Stimulated activated naive B cell treated with anti-CD40 and anti-IgM and Interleukin-4, amounts not matched to agents 10 μg/mL and 1 μg/mL and 100 μg/mL, for 72 hours (primary cell): ENCODE measurements around the gene ADM2.
A peak's percentile ranks its signal among the peaks of the same experiment; 100 is the strongest.

Source experiments
- ATAC-seq, 2 donors: fragments of 150-1000 bp; cut with Tn5 transposase; replicated peaks; 2 replicates each; pipeline ENCODE4 v1.10.0; 2021; ENCODE audit warnings: moderate library complexity in 1 of 2
- DNase-seq: peaks from one replicate; pipeline ENCODE4 v3.0.0; 2021
- H3K27ac Mint-ChIP-seq: one replicate; pipeline ENCODE4 v1.8.0; 2022; ENCODE audit warnings: mild to moderate bottlenecking, mixed read lengths
- H3K27me3 Mint-ChIP-seq, 2 donors: one replicate each; pipeline ENCODE4 v1.8.0; 2022; ENCODE audit warnings: mixed read lengths in 2 of 2
- H3K36me3 Mint-ChIP-seq, 2 donors: one replicate each; pipeline ENCODE4 v1.8.0; 2022; ENCODE audit warnings: mixed read lengths in 2 of 2, mild to moderate bottlenecking in 1 of 2
- H3K4me1 Mint-ChIP-seq, 2 donors: one replicate each; pipeline ENCODE4 v1.8.0; 2022; ENCODE audit warnings: mixed read lengths in 2 of 2, mild to moderate bottlenecking in 1 of 2
- H3K4me3 Mint-ChIP-seq, 2 donors: one replicate each; pipeline ENCODE4 v1.8.0; 2022; ENCODE audit warnings: mild to moderate bottlenecking in 2 of 2, mixed read lengths in 2 of 2, moderate library complexity in 1 of 2
- H3K9me3 Mint-ChIP-seq, 2 donors: one replicate each; pipeline ENCODE4 v1.8.0; 2022; ENCODE audit warnings: mixed read lengths in 2 of 2, mild to moderate bottlenecking in 1 of 2

Gene ADM2

DNA sequence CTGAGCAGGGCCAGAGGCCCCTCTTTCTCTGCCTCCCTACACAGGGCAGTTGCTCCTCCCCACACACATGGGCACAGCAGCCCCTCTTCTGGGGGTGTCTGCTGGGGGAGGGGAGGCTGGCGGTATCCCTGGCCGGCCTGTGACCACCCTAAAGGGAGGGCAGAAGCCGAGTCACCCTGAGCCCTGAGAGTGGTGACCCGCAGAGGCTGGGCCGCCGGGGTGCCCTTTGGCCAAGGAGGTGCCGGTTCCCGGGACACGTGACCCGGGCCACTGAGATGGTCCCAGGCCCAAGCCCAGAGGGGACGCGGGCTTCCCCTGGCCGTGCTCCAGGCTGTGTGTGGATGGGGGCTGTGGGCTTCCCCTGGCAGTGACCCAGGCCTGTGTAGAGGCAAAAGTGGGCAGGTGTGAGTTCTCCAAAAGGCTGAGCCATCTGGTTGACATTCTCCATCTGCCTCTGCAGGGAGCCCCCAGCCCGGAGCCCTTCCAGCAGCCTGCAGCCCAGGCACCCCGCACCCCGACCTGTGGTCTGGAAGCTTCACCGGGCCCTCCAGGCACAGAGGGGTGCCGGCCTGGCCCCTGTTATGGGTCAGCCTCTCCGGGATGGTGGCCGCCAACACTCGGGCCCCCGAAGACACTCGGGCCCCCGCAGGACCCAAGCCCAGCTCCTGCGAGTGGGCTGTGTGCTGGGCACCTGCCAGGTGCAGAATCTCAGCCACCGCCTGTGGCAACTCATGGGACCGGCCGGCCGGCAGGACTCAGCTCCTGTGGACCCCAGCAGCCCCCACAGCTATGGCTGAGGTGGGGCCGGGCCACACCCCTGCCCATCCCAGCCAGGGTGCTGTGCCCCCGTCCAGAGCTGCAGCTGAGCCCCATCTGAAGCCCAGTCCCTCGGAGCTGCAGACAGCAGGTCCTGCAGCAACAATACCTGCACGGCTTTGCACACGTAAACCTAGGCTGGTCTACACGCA is 1.0 kb downstream of the ADM2 start:
- peak; percentile 9 to 10 for ATAC-seq
- no peak for DNase-seq
- Mint-ChIP-seq H3K27me3 (peaks cover 9 to 15% of the 10 kb centered on the region in 2 donors), H3K36me3 (no peaks in the 10 kb centered on the region), H3K9me3 (no peaks in the 10 kb centered on the region), H3K27ac (peak overlapping the region; percentile 56), H3K4me3 (peak overlapping the region; percentile 73 to 78), H3K4me1 (peaks cover 5 to 11% of the 10 kb centered on the region in 2 donors)

DNA sequence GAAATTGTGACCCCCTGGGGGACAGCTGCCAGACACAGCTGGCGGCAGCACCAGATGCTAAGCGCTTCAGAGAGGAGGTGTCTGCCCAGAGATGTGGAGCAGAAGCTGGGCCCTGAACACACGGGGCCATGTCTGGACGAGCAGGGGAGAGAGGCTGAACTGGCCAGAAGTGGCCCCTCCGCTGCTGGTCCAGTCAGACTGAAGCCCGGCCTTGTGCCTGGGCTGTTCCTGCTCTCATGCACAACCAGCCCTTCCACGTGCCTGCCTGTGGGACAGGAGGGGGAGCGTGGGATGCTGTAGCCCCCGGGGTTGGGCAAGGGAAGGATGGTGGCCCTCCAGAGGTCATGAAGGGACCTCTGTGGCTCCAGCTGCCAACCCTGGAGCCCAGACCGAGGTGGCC is 1.8 kb downstream of the ADM2 start:
- H3K4me1 Mint-ChIP-seq = peaks cover 5 to 11% of the 10 kb centered on the region in 2 donors
- peaks cover 9 to 15% of the 10 kb centered on the region in 2 donors for H3K27me3 Mint-ChIP-seq
- no peaks in the 10 kb centered on the region for H3K36me3 Mint-ChIP-seq
- ATAC-seq (no peak), DNase-seq (no peak)
- no peaks in the 10 kb centered on the region for H3K9me3 Mint-ChIP-seq
- H3K4me3 Mint-ChIP-seq = peak overlapping the region in 1 of 2 donors; percentile 16
- H3K27ac Mint-ChIP-seq = peak overlapping the region; percentile 14

DNA sequence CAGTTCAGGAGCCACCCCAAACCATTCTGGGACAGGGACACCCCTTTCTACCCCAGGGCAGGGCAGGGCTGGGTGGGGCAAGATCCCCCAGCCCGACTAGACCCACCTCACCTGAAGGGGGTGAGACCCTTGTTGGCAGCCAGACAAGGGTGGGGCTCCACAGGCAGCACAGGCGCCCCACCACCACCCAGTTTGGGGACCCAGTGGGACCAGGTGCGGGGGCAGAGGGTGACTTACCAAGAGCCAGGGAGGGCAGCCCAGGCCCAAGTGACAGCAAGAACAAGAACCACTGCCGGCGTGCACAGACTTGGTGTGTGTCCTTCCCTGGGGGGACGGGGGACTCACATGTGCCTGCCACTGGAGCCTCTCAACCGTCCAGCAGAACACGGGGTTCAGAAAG is 2.2 kb downstream of the ADM2 start:
- ATAC-seq (no peak), DNase-seq (no peak)
- H3K9me3 Mint-ChIP-seq = no peaks in the 10 kb centered on the region
- H3K27ac Mint-ChIP-seq = no peak overlapping the region
- no peak overlapping the region for H3K4me3 Mint-ChIP-seq
- peaks cover 8 to 15% of the 10 kb centered on the region in 2 donors for H3K27me3 Mint-ChIP-seq
- no peaks in the 10 kb centered on the region for H3K36me3 Mint-ChIP-seq
- peaks cover 5 to 11% of the 10 kb centered on the region in 2 donors for H3K4me1 Mint-ChIP-seq

DNA sequence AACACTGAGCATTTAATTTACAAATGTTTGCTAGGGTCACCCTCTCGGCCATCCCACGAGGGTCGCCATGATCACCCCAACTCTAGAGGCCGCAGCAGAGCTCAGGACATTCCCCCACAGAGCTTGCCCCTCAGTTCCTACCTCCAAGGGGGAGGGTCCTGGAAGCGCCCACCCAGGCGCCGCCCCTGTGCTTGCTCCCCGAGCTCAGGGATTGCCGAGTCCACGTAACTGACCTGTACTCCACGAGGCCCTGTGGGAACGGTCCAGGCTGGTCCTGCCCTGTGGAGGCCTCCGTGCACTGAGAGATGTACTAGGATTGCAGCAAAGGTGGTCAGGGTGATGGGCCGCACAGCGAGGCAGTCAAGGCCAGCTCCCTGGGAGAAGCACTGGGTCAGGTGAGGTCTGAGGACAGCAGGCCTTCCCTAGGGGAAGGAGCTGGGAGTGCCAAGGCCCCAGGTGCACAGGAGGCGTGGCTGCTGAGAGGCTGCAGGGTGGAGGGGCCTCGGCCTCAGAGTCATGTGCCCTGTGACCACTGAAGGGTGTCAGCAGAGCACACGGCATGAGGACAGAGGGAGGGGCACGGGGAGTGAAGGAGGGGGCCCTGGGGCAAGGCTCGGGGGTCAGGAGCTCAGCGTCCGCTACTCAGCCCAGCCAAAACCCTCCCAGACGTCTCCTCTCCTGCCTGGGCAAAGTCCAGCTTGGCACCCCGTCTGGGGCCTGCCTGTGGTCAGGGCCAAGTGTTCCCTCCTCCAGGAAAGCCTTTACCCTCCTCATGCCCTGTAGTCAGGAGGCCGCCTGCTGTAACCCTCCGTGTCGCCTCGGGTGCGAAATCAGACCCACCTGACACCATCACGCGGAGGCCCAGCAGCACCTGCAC is 2.9 kb downstream of the ADM2 start:
- Mint-ChIP-seq H3K4me3 (no peak overlapping the region), H3K4me1 (peaks cover 5 to 11% of the 10 kb centered on the region in 2 donors), H3K9me3 (no peaks in the 10 kb centered on the region), H3K27ac (no peak overlapping the region), H3K27me3 (peaks cover 5 to 15% of the 10 kb centered on the region in 2 donors), H3K36me3 (no peaks in the 10 kb centered on the region)
- DNase-seq (no peak), ATAC-seq (no peak)

DNA sequence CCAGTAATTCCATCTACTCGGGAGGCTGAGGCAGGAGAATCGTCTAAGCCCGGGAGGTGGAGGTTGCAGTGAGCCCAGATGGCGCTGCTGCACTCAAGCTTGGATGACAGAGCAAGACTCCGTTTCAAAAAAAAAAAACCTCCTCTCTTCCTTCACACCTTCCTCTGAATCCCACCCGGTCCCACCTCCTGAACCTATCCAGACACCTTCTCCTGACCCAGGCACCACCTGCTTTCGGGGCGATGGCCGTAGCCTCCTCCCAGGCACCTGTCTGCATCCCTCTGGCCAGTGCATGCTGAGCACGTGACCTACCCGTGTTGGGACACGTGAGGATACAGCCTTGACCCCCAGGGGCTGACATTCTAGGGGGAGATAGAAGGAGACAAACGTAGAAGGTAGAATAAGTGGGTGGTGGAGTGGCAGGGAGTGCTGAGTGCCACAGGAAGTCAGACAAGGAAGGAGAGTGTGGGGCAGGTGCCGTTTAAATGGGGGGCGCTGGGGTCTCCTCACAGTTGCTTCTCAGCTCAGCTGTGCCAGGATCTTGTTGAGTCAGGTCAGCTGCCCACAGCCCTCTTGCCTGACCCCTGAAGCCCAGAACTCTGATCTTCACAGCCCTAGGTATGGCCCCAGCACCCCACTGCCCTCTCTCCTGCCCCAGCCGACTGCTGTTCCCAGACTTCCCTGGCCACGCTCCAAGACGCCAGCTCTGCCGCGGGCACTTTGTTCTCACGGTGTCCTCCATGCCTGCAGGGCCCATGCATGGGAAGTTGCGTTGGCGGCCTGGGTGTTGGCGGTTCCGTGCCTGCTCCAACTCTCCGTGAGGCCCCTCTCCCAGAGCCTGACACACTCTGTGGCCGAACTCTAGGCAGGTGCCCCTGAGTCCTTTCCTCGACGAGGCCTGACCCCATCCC is 4.1 kb downstream of the ADM2 start:
- Mint-ChIP-seq H3K36me3 (no peaks in the 10 kb centered on the region), H3K27me3 (peaks cover under 1 to 4% of the 10 kb centered on the region in 2 donors), H3K27ac (no peak overlapping the region), H3K9me3 (no peaks in the 10 kb centered on the region), H3K4me1 (peaks cover 7% of the 10 kb centered on the region in 2 donors), H3K4me3 (no peak overlapping the region)
- ATAC-seq = no peak
- DNase-seq = no peak

DNA sequence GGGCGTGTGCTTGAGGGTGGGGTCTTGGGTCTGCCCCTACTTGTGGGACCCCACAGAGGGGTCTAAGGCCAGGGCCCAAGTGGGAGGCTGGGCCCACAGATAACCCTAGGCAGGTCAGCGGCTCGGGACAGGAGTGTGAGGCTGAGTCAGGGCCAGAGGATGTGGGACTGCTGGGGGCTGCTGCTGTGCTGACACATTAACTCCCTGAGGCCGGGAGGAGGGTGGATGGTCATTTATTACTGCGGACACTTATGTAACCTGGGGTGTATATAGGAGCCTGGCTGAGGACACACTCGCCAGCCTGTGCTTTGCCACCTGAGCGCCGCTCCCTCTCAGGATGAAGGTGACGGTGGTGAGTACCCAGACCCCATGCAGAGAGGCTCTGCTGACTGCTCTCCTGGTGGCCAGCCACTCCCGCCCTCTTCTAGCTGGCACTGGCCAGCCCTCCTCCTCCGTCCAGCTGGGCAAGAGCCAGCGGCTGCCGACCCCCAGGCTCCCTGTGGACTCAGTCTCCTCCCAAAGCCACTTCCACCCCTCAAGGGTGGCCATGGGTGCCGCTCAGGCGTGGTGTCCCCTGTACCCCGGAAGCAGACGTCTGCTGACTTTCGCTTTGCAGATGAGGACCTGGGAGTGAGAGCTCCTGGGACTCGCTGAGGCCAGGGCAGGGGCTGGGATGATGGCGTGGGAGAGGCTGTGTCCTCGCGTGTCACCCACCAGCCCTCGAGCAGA is 5.4 kb downstream of the ADM2 start, which contains the start of gene MIOX:
Gene MIOX (plus strand): TSS at position 299 of the 729 bp plus-strand sequence. CDS start 39 bp downstream, at position 338.
- H3K4me3 Mint-ChIP-seq = no peak within 1 kb of the TSS
- no peaks in the 10 kb centered on the region for H3K27me3 Mint-ChIP-seq
- H3K9me3 Mint-ChIP-seq = no peaks in the 10 kb centered on the region
- H3K4me1 Mint-ChIP-seq = peaks cover 14 to 15% of the 10 kb centered on the region in 2 donors
- H3K27ac Mint-ChIP-seq = no peak within 1 kb of the TSS
- DNase-seq (no peak), ATAC-seq (no peak)
- no peaks in the 10 kb centered on the region for H3K36me3 Mint-ChIP-seq

DNA sequence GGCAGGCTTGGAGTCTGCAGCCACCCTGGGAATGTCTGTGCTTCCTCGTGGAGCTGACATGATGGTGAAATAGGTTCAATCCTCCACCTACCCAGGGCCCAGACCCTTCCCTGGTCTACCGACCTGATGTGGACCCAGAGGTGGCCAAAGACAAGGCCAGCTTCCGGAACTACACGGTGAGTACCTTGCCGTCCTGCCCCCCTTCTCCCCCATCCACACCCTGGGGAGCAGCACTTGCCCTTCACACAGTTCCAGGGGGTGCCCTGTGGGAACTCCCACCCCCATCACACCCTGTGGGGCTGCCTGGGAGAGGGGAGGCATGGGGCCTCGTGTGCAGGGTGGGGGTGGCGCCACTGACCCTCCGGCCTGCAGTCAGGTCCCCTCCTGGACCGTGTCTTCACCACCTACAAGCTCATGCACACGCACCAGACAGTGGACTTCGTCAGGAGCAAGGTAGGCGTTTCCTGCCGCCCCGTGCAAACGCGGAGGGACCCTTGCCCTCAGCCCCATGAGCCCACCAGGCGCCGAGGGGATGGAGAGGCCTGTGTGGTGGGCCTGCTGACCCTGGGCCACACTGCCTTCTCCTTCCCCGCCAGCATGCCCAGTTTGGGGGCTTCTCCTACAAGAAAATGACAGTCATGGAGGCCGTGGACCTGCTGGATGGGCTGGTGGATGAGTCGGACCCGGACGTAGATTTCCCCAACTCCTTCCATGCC is 6.1 kb downstream of the ADM2 start:
- no peak overlapping the region for H3K27ac Mint-ChIP-seq
- H3K27me3 Mint-ChIP-seq = no peaks in the 10 kb centered on the region
- H3K9me3 Mint-ChIP-seq = no peaks in the 10 kb centered on the region
- no peaks in the 10 kb centered on the region for H3K36me3 Mint-ChIP-seq
- DNase-seq (no peak), ATAC-seq (no peak)
- H3K4me1 Mint-ChIP-seq = peaks cover 9 to 12% of the 10 kb centered on the region in 2 donors
- no peak overlapping the region for H3K4me3 Mint-ChIP-seq

DNA sequence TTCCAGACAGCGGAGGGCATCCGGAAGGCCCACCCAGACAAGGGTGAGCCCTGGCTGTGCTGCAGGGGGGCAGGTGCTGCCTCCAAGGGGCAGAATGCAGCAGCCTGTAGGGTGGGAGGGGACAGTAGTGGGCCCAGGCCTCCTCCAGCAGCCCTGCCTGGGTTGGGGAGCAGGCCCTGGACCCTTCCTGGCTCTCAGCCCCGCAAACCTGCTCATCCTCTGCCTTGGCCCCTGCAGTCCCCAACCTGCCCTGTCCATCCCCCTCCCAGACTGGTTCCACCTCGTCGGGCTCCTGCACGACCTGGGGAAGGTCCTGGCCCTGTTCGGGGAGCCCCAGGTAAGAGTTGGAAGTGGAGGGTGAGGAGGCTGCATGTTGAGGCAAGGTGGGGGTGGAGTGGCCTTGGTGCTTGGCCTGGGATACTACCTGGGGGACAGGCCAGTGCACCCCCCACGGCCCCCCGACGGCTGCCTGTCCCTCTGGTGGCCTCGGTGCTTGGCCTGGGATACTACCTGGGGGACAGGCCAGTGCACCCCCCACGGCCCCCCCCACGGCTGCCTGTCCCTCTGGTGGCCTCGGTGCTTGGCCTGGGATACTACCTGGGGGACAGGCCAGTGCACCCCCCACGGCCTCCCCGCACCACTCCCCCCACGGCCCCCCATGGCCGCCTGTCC is 6.8 kb downstream of the ADM2 start:
- H3K4me1 Mint-ChIP-seq = peaks cover 9 to 12% of the 10 kb centered on the region in 2 donors

DNA sequence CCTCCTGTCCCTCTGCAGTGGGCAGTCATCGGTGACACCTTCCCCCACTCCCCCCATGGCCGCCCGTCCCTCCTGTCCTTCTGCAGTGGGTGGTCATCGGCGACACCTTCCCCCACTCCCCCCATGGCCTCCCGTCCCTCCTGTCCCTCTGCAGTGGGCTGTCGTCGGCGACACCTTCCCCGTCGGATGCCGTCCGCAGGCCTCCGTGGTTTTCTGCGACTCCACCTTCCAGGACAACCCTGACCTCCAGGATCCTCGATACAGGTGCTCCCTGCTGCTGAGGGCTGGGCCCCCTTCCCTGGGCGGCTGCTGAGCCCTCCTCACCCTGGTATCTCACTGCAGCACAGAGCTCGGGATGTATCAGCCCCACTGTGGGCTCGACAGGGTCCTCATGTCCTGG is 7.5 kb downstream of the ADM2 start:
- DNase-seq (no peak), ATAC-seq (no peak)
- Mint-ChIP-seq H3K27me3 (no peaks in the 10 kb centered on the region), H3K4me1 (peaks cover 9 to 12% of the 10 kb centered on the region in 2 donors), H3K36me3 (no peaks in the 10 kb centered on the region), H3K9me3 (no peaks in the 10 kb centered on the region), H3K27ac (no peak overlapping the region), H3K4me3 (no peak overlapping the region)

More for the DNA sequence above, 6.8 kb downstream of the ADM2 start:
- H3K4me3 Mint-ChIP-seq = no peak overlapping the region
- H3K27ac Mint-ChIP-seq = no peak overlapping the region
- ATAC-seq = no peak
- H3K9me3 Mint-ChIP-seq = no peaks in the 10 kb centered on the region
- no peak for DNase-seq
- no peaks in the 10 kb centered on the region for H3K27me3 Mint-ChIP-seq
- no peaks in the 10 kb centered on the region for H3K36me3 Mint-ChIP-seq

DNA sequence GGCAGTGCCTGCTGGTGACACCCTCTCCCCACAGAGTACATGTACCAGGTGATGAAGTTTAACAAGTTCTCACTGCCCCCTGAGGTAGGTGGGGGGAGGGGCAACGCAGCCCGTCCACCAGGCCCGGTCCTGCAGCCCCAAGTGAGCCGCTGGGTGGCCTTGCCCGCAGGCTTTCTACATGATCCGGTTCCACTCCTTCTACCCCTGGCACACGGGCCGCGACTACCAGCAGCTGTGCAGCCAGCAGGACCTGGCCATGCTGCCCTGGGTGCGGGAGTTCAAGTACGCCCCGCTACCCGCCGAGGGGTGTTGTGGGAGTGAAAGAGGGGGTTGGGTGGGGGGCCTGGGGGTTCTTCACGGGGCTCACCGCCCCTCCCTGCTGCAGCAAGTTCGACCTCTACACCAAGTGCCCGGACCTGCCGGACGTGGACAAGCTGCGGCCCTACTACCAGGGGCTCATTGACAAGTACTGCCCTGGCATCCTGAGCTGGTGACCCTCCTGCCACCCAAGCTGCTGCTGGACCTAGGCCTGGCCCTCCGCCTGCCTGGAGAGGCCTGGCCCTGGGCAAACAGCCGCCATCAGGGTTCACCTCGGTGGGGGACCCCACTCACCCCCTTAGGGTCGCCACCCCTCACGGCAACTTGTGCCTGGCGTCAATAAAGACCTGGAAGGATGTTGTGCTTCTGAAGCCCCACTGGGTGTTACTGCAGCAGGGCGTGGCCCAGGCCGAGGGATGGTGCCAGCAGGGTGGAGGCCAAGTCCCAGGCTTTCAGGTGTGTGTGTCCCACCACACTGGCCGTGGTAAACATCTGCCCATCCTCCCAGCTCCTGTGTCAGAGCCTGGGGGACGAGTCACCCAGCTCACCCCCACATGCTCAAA is 8.3 kb downstream of the ADM2 start:
- Mint-ChIP-seq H3K4me3 (no peak overlapping the region), H3K36me3 (no peaks in the 10 kb centered on the region), H3K27ac (no peak overlapping the region), H3K27me3 (no peaks in the 10 kb centered on the region), H3K4me1 (peaks cover 9% of the 10 kb centered on the region in 2 donors), H3K9me3 (no peaks in the 10 kb centered on the region)
- DNase-seq = no peak
- ATAC-seq = no peak

DNA sequence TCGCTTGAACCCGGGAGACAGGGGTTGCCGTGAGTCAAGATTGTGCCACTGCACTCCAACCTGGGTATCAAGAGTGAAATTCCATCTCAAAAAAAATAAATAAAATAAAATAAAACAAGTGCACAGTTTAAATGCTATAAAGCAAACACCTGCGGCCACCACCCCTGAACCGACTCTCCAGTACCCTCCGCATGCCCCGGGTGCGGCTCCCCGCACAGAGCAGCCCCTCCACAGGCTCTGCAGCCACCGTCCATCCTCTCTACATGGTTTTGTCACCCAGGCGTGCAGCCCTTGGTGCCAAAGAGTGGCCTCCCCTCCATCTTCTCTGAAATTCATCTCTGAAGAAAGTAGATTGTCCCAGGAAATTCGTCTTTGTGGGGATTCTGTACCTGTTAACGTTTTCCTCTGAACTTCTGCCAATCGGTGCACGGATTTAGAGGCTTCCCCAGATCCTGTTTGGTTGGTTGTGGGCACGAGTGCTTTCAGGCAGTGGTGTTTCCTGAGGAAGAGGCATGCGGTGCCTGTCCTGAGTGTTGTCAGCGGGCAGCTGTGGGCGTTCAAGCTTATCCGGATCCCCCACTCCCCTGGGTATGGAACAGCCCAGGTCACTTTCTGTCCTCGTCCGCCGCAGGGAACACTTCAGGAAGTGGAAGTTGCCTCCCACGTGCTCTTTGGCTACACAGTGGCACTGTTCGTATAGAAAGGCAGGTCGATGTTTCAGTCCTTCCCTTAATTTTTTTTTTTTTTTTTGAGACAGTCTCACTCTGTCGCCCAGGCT is 9.4 kb downstream of the ADM2 start:
- Mint-ChIP-seq H3K27ac (no peak overlapping the region), H3K9me3 (no peaks in the 10 kb centered on the region), H3K4me3 (peak overlapping the region; percentile 7 to 58), H3K36me3 (no peaks in the 10 kb centered on the region), H3K4me1 (peaks cover 7 to 9% of the 10 kb centered on the region in 2 donors), H3K27me3 (no peaks in the 10 kb centered on the region)
- DNase-seq (no peak), ATAC-seq (peak; percentile 67 to 73)
